HCT116 (cell line): ENCODE data around the gene RAB40C. TPM values are rescaled to one million over a fixed set of nuclear protein-coding genes. Genes with fewer than 3 reads are reported as not detected.
A peak's percentile ranks its signal among the peaks of the same experiment; 100 is the strongest.

Source experiments
- ATAC-seq: fragments of 200-7000 bp; cut with Tn5 transposase; 2 replicates; pipeline ENCODE4 v1.9.1; 2020; ENCODE audit warnings: mild to moderate bottlenecking, moderate library complexity
- BruUV-seq: library from RNA; stranded (reverse); fragments of 400-500 nt; replicated peaks from 2 replicates; lab custom pipeline; 2021; lab: Mats Ljungman, UMichigan
- CTCF ChIA-PET: fragments of 300-600 bp; sonication (Branson Sonifier 250); formaldehyde crosslinking; loops from one replicate; lab custom pipeline; 2021; ENCODE audit warnings: antibody characterized with exemption; lab: Charles Lee
- POLR2A ChIA-PET: fragments of 300-600, 350-600 bp; sonication (Branson Sonifier 250); formaldehyde crosslinking; loops from one replicate; lab custom pipeline; 2021; ENCODE audit warnings: antibody characterized with exemption; lab: Charles Lee
- RAD21 ChIA-PET, 2 experiments: fragments of 300-600 bp; sonication (Branson Sonifier 250); formaldehyde crosslinking; loops; one replicate each; lab custom pipeline; 2023; ENCODE audit warnings: low total read pairs in 2 of 2; ENCODE audit not compliant: uncharacterized antibody in 2 of 2, unreplicated experiment in 2 of 2, low non-redundant PET in 1 of 2; lab: Charles Lee
- DNase-seq: peaks from one replicate; pipeline ENCODE4 v3.0.0-alpha.2; 2010; ENCODE audit warnings: low read depth, low spot score
- H2AFZ ChIP-seq: fragments of 200-600 bp; shearing (Covaris generic), sonication (generic); 2 replicates; pipeline ENCODE4 v1.6.1; 2017; ENCODE audit warnings: low read depth, mixed run types, mixed read lengths, antibody characterized with exemption, low read length; ENCODE audit not compliant: poor library complexity, severe bottlenecking
- H3K27ac ChIP-seq: 2 replicates; pipeline ENCODE4 v1.5.1; 2012; ENCODE audit warnings: low read depth, low read length
- H3K27me3 ChIP-seq: fragments of 200-600 bp; sonication (generic); 2 replicates; pipeline ENCODE4 v1.6.1; 2016; ENCODE audit warnings: mixed run types, low read length, mixed read lengths; ENCODE audit not compliant: insufficient read depth
- H3K36me3 ChIP-seq, 2 experiments: fragments of 200-500 bp in 1 of 2; fragments of 200-600 bp in 1 of 2; sonication (Bioruptor generic) in 1 of 2; sonication (generic) in 1 of 2; 2 replicates each; pipeline versions ENCODE4 v1.5.1 to v1.6.1; 2014 to 2016; ENCODE audit warnings: low read length in 2 of 2, inconsistent platforms in 1 of 2, mixed read lengths in 1 of 2, mixed run types in 1 of 2; ENCODE audit not compliant: insufficient read depth in 2 of 2, control insufficient read depth in 1 of 2
- H3K4me1 ChIP-seq, 2 experiments: fragments of 200-600 bp in 1 of 2; sonication (generic) in 1 of 2; 2 replicates each; pipeline versions ENCODE4 v1.5.1 to v1.6.1; 2012 to 2017; ENCODE audit warnings: low read length in 2 of 2, inconsistent platforms in 1 of 2, mild to moderate bottlenecking in 1 of 2, mixed read lengths in 1 of 2, mixed run types in 1 of 2, moderate library complexity in 1 of 2; ENCODE audit not compliant: insufficient read depth in 2 of 2, control insufficient read depth in 1 of 2
- H3K4me2 ChIP-seq: fragments of 200-600 bp; sonication (generic); 2 replicates; pipeline ENCODE4 v1.6.1; 2017; ENCODE audit warnings: mixed run types, low read length, mixed read lengths
- H3K4me3 ChIP-seq, 2 experiments: fragments of 200-600 bp in 1 of 2; sonication (generic) in 1 of 2; replicated peaks in 1 of 2; 2 replicates each; pipeline ENCODE4 v1.5.1; 2011 to 2016; ENCODE audit warnings: low read length in 2 of 2, control low read depth in 1 of 2, low read depth in 1 of 2, mild to moderate bottlenecking in 1 of 2, mixed read lengths in 1 of 2, mixed run types in 1 of 2
- H3K79me2 ChIP-seq: fragments of 200-600 bp; sonication (generic); 2 replicates; pipeline ENCODE4 v1.6.1; 2017; ENCODE audit warnings: mild to moderate bottlenecking, mixed run types, low read length, moderate library complexity, mixed read lengths; ENCODE audit not compliant: insufficient read depth
- H3K9ac ChIP-seq: fragments of 200-600 bp; sonication (generic); 2 replicates; pipeline ENCODE4 v1.6.1; 2016; ENCODE audit warnings: low read length, mixed read lengths
- H3K9me2 ChIP-seq: fragments of 200-600 bp; sonication (generic), shearing (Covaris generic); 2 replicates; pipeline ENCODE4 v1.6.1; 2017; ENCODE audit warnings: mixed run types, mild to moderate bottlenecking, moderate library complexity; ENCODE audit not compliant: insufficient read depth
- H3K9me3 ChIP-seq, 2 experiments: fragments of 200-500 bp in 1 of 2; fragments of 200-600 bp in 1 of 2; sonication (Bioruptor generic) in 1 of 2; sonication (generic) in 1 of 2; 2 replicates each; pipeline ENCODE4 v1.6.1; 2014 to 2017; ENCODE audit warnings: low read length in 2 of 2, mixed read lengths in 2 of 2, inconsistent platforms in 1 of 2, low read depth in 1 of 2, mild to moderate bottlenecking in 1 of 2, mixed run types in 1 of 2, moderate library complexity in 1 of 2; ENCODE audit not compliant: control insufficient read depth in 1 of 2, insufficient read depth in 1 of 2
- H4K20me1 ChIP-seq: fragments of 200-600 bp; sonication (generic), shearing (Covaris generic); 2 replicates; pipeline ENCODE4 v1.6.1; 2017; ENCODE audit warnings: mixed run types, mild to moderate bottlenecking, moderate library complexity; ENCODE audit not compliant: insufficient read depth
- MAX ChIP-seq: IDR thresholded peaks from 2 replicates; pipeline ENCODE4 v1.6.1; 2012
- POLR2A ChIP-seq: IDR thresholded peaks from 2 replicates; pipeline ENCODE4 v1.7.0; 2011; ENCODE audit warnings: borderline replicate concordance; ENCODE audit not compliant: insufficient read depth, insufficient read length; ENCODE audit errors: extremely low read depth
- RAD21 ChIP-seq: IDR thresholded peaks from 2 replicates; pipeline ENCODE4 v1.6.1; 2012; ENCODE audit warnings: low read depth, mild to moderate bottlenecking
- SIN3A ChIP-seq: IDR thresholded peaks from 2 replicates; pipeline ENCODE4 v1.6.1; 2012; ENCODE audit warnings: low read depth
- intact Hi-C: fragments of 100-400 bp; cut with micrococcal nuclease; formaldehyde crosslinking; loops from 2 replicates; pipeline ENCODE4 v1.10.0; 2022
- total RNA-seq: library from RNA; stranded (reverse); gene quantifications from one replicate; pipeline ENCODE4 v1.2.1, GENCODE V29; 2021; ENCODE audit not compliant: unreplicated experiment
- TF ChIP-seq, protein P1 (sequence below), 3 experiments: fragments of 200-600 bp in 1 of 3; sonication (generic) in 1 of 3; IDR thresholded peaks in 2 of 3; conservative IDR thresholded peaks in 1 of 3; 2 replicates each; pipeline ENCODE4 v1.5.1; 2012 to 2017; ENCODE audit warnings: low read depth in 2 of 3, low read length in 2 of 3, antibody characterized with exemption in 1 of 3, borderline replicate concordance in 1 of 3, control low read depth in 1 of 3, mild to moderate bottlenecking in 1 of 3, mixed read lengths in 1 of 3, mixed run types in 1 of 3, moderate library complexity in 1 of 3; ENCODE audit not compliant: insufficient read depth in 1 of 3

RAB40C gene
- total RNA-seq, 1 experiment from 2014 or later = 14.1 TPM

DNA sequence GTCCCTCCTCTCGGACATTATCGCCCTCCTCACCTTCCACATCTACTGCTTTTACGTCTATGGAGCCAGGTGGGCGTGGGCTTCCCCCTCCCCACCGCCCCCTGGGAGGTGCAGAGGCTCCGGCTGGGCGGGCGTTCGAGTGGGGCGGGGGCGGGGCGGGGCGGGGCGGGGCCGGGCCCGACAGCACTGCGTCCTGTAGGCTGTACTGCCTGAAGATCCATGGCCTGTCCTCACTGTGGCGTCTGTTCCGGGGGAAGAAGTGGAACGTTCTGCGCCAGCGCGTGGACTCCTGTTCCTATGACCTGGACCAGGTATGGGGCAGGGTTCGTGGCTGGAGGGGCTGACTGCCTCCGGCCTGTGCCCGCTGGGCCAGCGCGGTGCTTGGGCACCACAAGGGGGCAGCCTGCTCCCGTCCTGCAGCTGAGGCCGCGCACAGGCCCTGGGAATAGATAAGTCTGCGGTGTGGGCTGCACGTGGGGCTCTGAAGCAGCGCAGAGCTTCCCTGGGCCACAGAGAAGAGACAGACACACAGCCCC, 10.9 kb upstream of the RAB40C start:
- H3K4me3 ChIP-seq = no peak overlapping the region
- H2AFZ ChIP-seq = no peak overlapping the region
- TF ChIP-seq RAD21 = peak; percentile 81
- peak; percentile 32; the same call in 1 of the 2 replicates for TF ChIP-seq MAX
- TF ChIP-seq POLR2A = no peak
- no peak for TF ChIP-seq SIN3A
- TF ChIP-seq, protein P1, sequence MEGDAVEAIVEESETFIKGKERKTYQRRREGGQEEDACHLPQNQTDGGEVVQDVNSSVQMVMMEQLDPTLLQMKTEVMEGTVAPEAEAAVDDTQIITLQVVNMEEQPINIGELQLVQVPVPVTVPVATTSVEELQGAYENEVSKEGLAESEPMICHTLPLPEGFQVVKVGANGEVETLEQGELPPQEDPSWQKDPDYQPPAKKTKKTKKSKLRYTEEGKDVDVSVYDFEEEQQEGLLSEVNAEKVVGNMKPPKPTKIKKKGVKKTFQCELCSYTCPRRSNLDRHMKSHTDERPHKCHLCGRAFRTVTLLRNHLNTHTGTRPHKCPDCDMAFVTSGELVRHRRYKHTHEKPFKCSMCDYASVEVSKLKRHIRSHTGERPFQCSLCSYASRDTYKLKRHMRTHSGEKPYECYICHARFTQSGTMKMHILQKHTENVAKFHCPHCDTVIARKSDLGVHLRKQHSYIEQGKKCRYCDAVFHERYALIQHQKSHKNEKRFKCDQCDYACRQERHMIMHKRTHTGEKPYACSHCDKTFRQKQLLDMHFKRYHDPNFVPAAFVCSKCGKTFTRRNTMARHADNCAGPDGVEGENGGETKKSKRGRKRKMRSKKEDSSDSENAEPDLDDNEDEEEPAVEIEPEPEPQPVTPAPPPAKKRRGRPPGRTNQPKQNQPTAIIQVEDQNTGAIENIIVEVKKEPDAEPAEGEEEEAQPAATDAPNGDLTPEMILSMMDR (IDR thresholded peaks at IDR 0.05 in 2 of 3, conservative IDR thresholded peaks at IDR 0.05 in 1 of 3; ENCODE audit: borderline replicate concordance in 1 of 3, insufficient read depth in 1 of 3, low read depth in 2 of 3, low read length in 2 of 3) = peak; percentile 59 to 74 (median 68); a peak in 5 of 6 replicates
- no peaks in the 10 kb centered on the region for H3K79me2 ChIP-seq
- H3K27ac ChIP-seq = no peak overlapping the region
- no peaks in the 10 kb centered on the region for H3K9me3 ChIP-seq
- no peak overlapping the region for H3K9ac ChIP-seq
- H4K20me1 ChIP-seq = no peaks in the 10 kb centered on the region
- H3K4me2 ChIP-seq = no peak overlapping the region
- BruUV-seq = no TSS peak
- intact Hi-C loops = loop anchor here (2.0 kb wide), 1 partner anchor 82 kb away; no protein-coding TSS in a partner anchor
- CTCF ChIA-PET = interaction anchor here (0.9 to 1.1 kb wide), 2 partner anchors 14 to 82 kb away, joined by 3 read pairs; no protein-coding TSS in a partner anchor
- H3K4me1 ChIP-seq = no peaks in the 10 kb centered on the region
- H3K27me3 ChIP-seq = no peaks in the 10 kb centered on the region
- POLR2A ChIA-PET = no interaction called here
- H3K9me2 ChIP-seq = no peaks in the 10 kb centered on the region
- H3K36me3 ChIP-seq = no peaks in the 10 kb centered on the region
- no peak for DNase-seq
- peak; percentile 92 for ATAC-seq
- RAD21 ChIA-PET = no interaction called here
